Naive B cell (primary cell): ENCODE results near the gene NFIB. TPM values are rescaled to one million over a fixed set of nuclear protein-coding genes. Genes with fewer than 3 reads are reported as not detected.

Experiments used
- ATAC-seq, 2 donors: fragments of 150-1000 bp; cut with Tn5 transposase; 2 replicates each; pipeline ENCODE4 v1.10.0; 2021; ENCODE audit warnings: low read depth in 2 of 2, mild to moderate bottlenecking in 2 of 2, moderate library complexity in 2 of 2
- DNase-seq: peaks from one replicate; pipeline ENCODE4 v3.0.0; 2022
- H3K27ac Mint-ChIP-seq, 6 donors: one replicate each; pipeline ENCODE4 v1.8.0; 2020 to 2022; ENCODE audit warnings: mild to moderate bottlenecking in 6 of 6, mixed read lengths in 6 of 6, moderate library complexity in 5 of 6, inconsistent platforms in 2 of 6
- H3K27me3 Mint-ChIP-seq, 3 donors: one replicate each; pipeline ENCODE4 v1.8.0; 2021 to 2022; ENCODE audit warnings: mixed read lengths in 3 of 3, mild to moderate bottlenecking in 1 of 3
- H3K36me3 Mint-ChIP-seq, 2 donors: one replicate each; pipeline ENCODE4 v1.8.0; 2020 to 2022; ENCODE audit warnings: mixed read lengths in 2 of 2, inconsistent platforms in 1 of 2, mild to moderate bottlenecking in 1 of 2
- H3K4me1 Mint-ChIP-seq, 3 donors: one replicate each; pipeline ENCODE4 v1.8.0; 2020 to 2022; ENCODE audit warnings: mixed read lengths in 3 of 3, inconsistent platforms in 1 of 3, mild to moderate bottlenecking in 1 of 3, moderate library complexity in 1 of 3
- H3K4me3 Mint-ChIP-seq, 8 donors: one replicate each; pipeline ENCODE4 v1.8.0; 2020 to 2022; ENCODE audit warnings: mild to moderate bottlenecking in 8 of 8, mixed read lengths in 8 of 8, moderate library complexity in 8 of 8, inconsistent platforms in 2 of 8
- H3K9me3 Mint-ChIP-seq, 7 donors: one replicate each; pipeline ENCODE4 v1.8.0; 2020 to 2022; ENCODE audit warnings: mixed read lengths in 7 of 7, mild to moderate bottlenecking in 5 of 7, inconsistent platforms in 2 of 7, moderate library complexity in 1 of 7
- polyA plus RNA-seq, 6 donors: library from polyadenylated mRNA; unstranded; fragments of 300-500 nt; fragmentation: Illumina TruSeq; gene quantifications; one replicate each; pipeline ENCODE4 v1.2.3, GENCODE V29; 2021; ENCODE audit warnings: low read depth in 6 of 6

Gene NFIB
- polyA plus RNA-seq, 6 donors from 2014 or later, result 0.31 to 0.69 (median 0.41) TPM; not detected in 3

- Mint-ChIP-seq H3K4me1 (no peaks in the 10 kb centered on the region), H3K36me3 (no peaks in the 10 kb centered on the region), H3K4me3 (no peak overlapping the region), H3K9me3 (peaks cover 0 to 2% (median 0%) of the 10 kb centered on the region in 7 donors), H3K27ac (no peak overlapping the region), H3K27me3 (no peaks in the 10 kb centered on the region)
- ATAC-seq, result no peak
- no peak for DNase-seq
Observed at GRCh38 chr9:14231196-14231990, 82.5 kb downstream of the NFIB start.

GRCh38 chr9:14228602-14229001 lies 85.3 kb downstream of the NFIB start:
- no peak for DNase-seq
- ATAC-seq, result no peak
- Mint-ChIP-seq H3K4me3 (no peak overlapping the region), H3K4me1 (no peaks in the 10 kb centered on the region), H3K36me3 (no peaks in the 10 kb centered on the region), H3K27ac (no peak overlapping the region), H3K27me3 (no peaks in the 10 kb centered on the region), H3K9me3 (peaks cover 0 to 2% (median 0%) of the 10 kb centered on the region in 7 donors)

DNA sequence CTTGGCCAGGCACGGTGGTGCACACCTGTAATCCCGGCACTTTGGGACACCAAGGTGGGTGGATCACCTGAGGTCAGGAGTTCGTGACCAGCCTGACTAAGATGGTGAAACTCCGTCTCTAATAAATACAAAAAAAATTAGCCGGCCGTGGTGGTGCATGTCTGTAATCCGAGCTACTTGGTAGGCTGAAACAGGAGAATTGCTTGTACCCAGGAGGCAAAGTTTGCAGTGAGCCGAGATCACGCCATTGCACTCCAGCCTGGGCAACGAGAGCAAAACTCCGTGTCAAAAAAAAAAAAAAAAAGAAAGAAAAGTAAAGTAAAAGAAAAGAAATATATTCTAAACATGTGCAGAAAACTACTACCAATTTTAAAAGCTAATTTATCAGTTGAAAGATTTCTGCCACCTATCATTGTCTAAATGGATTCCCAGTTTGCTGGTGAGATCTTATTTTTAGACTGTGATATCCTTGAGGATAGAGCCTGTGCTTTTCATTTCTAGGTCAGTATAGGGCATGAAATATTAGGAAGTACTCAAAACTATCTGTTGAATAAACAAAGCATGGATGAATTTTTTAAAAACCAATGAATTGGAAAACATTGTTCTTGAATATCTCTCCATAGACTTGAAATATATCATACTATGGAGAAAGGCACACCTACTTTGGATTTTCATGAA lies 86.9 kb downstream of the NFIB start:
- ATAC-seq (no peak), DNase-seq (no peak)
- Mint-ChIP-seq H3K9me3 (peaks cover 0 to 4% (median 0%) of the 10 kb centered on the region in 7 donors), H3K27me3 (no peaks in the 10 kb centered on the region), H3K36me3 (no peaks in the 10 kb centered on the region), H3K4me3 (no peak overlapping the region), H3K4me1 (no peaks in the 10 kb centered on the region), H3K27ac (no peak overlapping the region)

- no peak for DNase-seq
- no peak for ATAC-seq
- Mint-ChIP-seq H3K27ac (no peak overlapping the region), H3K36me3 (no peaks in the 10 kb centered on the region), H3K4me3 (no peak overlapping the region), H3K9me3 (peaks cover 0 to 11% (median 2%) of the 10 kb centered on the region in 7 donors), H3K4me1 (no peaks in the 10 kb centered on the region), H3K27me3 (no peaks in the 10 kb centered on the region)
Observed at GRCh38 chr9:14223081-14223480, 90.9 kb downstream of the NFIB start.

DNA sequence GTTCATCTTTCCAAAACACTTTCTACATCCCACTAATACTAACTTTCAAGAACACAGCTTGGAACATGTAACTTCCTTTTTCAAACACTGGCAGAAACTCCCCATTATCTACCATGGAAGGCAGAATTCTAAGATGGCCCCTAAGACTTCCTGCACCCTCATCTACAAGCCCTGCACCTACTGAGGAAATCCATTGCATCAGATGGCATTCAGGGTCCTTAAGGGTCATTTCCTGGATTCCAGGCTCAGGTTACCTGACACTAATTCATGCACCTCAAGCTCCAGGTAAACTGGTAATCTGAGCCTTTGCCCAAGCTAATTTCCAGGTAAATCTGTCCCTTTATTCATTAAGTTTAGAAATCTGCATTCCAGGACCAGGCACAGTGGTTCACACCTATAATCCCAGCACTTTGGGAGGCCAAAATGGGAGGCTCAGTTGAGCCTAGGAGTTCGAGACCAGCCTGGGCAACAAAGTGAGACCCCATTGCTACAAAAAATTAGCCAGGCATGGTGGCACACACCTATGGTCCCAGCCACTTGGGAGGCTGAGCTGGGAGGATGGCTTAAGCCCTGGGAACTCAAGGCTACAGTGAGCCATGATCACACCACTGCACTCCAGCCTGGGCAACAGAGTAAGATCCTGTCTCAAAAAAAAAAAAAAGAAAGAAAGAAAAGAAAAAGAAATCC lies 91.6 kb downstream of the NFIB start:
- H3K27me3 Mint-ChIP-seq, result no peaks in the 10 kb centered on the region
- H3K4me1 Mint-ChIP-seq, result no peaks in the 10 kb centered on the region
- H3K9me3 Mint-ChIP-seq, result peaks cover 0 to 11% (median 2%) of the 10 kb centered on the region in 7 donors
- no peaks in the 10 kb centered on the region for H3K36me3 Mint-ChIP-seq
- DNase-seq (no peak), ATAC-seq (no peak)
- no peak overlapping the region for H3K27ac Mint-ChIP-seq
- H3K4me3 Mint-ChIP-seq, result no peak overlapping the region

GRCh38 chr9:14221558-14221957 lies 92.4 kb downstream of the NFIB start:
- Mint-ChIP-seq H3K27ac (no peak overlapping the region), H3K27me3 (no peaks in the 10 kb centered on the region), H3K4me3 (no peak overlapping the region), H3K9me3 (peaks cover 0 to 11% (median 2%) of the 10 kb centered on the region in 7 donors), H3K36me3 (no peaks in the 10 kb centered on the region), H3K4me1 (no peaks in the 10 kb centered on the region)
- no peak for DNase-seq
- ATAC-seq, result no peak

DNA sequence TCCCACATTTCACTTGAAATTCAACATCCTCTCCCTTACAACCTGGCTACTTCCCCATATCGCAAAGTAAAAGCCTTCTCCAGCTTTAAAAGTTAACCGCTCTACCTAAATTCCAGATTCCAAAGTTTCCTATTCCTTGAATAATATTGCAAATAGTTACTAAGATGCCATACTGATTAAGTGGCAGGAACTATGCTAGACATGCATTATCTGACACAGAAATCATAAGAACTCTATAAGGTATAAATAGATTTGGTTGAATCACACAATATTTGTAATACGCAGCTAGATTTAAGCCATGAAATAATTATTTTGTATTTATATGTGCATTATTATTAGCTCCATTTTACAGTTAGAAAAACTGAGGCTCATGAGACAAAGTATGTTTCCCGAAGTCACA lies 92.8 kb downstream of the NFIB start:
- Mint-ChIP-seq H3K4me3 (no peak overlapping the region), H3K36me3 (no peaks in the 10 kb centered on the region), H3K9me3 (peaks cover 0 to 11% (median 2%) of the 10 kb centered on the region in 7 donors), H3K27ac (no peak overlapping the region), H3K27me3 (no peaks in the 10 kb centered on the region), H3K4me1 (no peaks in the 10 kb centered on the region)
- DNase-seq (no peak), ATAC-seq (no peak)

GRCh38 chr9:14220256-14220655 lies 93.7 kb downstream of the NFIB start:
- ATAC-seq, result no peak
- H3K36me3 Mint-ChIP-seq, result no peaks in the 10 kb centered on the region
- no peak overlapping the region for H3K27ac Mint-ChIP-seq
- H3K27me3 Mint-ChIP-seq, result no peaks in the 10 kb centered on the region
- no peak for DNase-seq
- no peaks in the 10 kb centered on the region for H3K4me1 Mint-ChIP-seq
- peaks cover 0 to 11% (median 2%) of the 10 kb centered on the region in 7 donors for H3K9me3 Mint-ChIP-seq
- no peak overlapping the region for H3K4me3 Mint-ChIP-seq

GRCh38 chr9:14219850-14220249 lies 94.1 kb downstream of the NFIB start:
- DNase-seq (no peak), ATAC-seq (no peak)
- Mint-ChIP-seq H3K4me1 (no peaks in the 10 kb centered on the region), H3K27me3 (no peaks in the 10 kb centered on the region), H3K9me3 (peaks cover 0 to 11% (median 2%) of the 10 kb centered on the region in 7 donors), H3K27ac (no peak overlapping the region), H3K36me3 (no peaks in the 10 kb centered on the region), H3K4me3 (no peak overlapping the region)

DNA sequence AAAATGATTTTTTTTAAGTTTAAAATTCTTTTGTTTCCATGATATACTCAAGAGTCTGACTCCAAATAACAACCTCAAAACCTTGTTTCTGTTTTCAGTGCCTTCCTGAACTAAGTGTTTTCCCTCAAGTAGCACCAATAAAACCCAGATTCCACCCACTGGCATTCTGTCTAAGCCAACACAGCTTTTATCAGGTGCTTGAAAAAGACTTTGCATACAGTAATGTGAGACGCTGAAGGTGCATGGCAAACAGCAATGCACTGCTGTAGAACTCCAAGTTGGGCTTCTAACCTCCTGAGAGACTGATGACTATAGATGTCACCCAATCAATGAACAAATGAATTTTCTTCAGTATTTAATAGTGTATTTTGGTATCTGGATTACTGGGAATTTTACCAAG lies 95.7 kb downstream of the NFIB start:
- ATAC-seq (no peak), DNase-seq (no peak)
- H3K4me1 Mint-ChIP-seq, result no peaks in the 10 kb centered on the region
- peaks cover 0 to 17% (median 2%) of the 10 kb centered on the region in 7 donors for H3K9me3 Mint-ChIP-seq
- no peak overlapping the region for H3K4me3 Mint-ChIP-seq
- H3K27ac Mint-ChIP-seq, result no peak overlapping the region
- H3K36me3 Mint-ChIP-seq, result no peaks in the 10 kb centered on the region
- peaks cover 0 to 6% (median 5%) of the 10 kb centered on the region in 3 donors for H3K27me3 Mint-ChIP-seq

DNA sequence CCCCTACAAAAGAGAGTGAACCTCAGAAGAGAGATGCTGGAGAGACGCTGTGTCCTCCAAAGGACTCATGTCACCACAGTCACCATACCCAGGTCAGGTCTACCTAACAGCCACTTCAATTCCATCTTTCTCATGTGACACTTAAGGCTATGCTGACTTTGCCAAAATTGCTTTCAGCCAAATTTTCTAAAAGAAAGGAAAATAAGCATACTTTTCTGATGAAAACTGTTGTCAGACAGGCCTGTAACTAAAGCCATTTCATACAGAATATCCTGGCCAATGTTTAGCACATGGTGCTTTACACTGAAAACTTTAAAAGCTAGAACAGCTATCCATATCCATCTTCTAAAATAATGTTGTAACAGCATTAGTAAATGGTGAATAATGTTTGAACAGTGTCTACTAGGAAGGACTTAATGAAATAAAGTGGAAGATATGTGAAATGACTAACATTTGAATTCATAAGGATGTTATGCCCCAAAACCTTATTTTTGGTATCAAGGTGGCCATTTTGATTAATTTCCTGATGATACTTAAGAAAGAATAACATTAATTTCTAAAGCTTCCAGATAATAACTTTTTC lies 97.2 kb downstream of the NFIB start:
- ATAC-seq, result no peak
- no peaks in the 10 kb centered on the region for H3K36me3 Mint-ChIP-seq
- H3K27me3 Mint-ChIP-seq, result peaks cover 0 to 6% (median 5%) of the 10 kb centered on the region in 3 donors
- no peak overlapping the region for H3K4me3 Mint-ChIP-seq
- no peak overlapping the region for H3K27ac Mint-ChIP-seq
- no peaks in the 10 kb centered on the region for H3K4me1 Mint-ChIP-seq
- DNase-seq, result no peak
- H3K9me3 Mint-ChIP-seq, result peaks cover 0 to 13% (median 0%) of the 10 kb centered on the region in 7 donors

DNA sequence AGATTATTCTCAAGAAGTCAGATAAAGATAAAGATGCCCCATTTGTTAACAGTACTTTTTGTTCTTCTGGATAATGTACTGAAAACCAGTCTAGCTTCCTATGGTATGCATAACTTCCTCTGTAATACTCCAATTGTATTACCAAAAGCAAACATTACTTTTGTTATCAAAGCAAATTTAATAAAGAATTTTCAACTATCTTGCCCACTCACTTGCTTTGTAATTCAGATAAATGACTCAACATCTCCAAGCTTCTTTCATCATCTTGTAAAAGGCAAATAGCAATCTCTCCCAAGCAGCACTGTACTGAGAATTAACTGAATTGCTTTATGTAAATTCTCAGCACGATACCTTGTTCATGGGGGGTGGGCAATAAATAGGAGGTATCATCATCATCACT lies 98.3 kb downstream of the NFIB start:
- peaks cover 0 to 9% (median 0%) of the 10 kb centered on the region in 7 donors for H3K9me3 Mint-ChIP-seq
- no peaks in the 10 kb centered on the region for H3K36me3 Mint-ChIP-seq

GRCh38 chr9:14214693-14215092 lies 99.2 kb downstream of the NFIB start:
- Mint-ChIP-seq H3K27ac (no peak overlapping the region), H3K4me1 (no peaks in the 10 kb centered on the region), H3K36me3 (no peaks in the 10 kb centered on the region), H3K27me3 (peaks cover 0 to 6% (median 5%) of the 10 kb centered on the region in 3 donors), H3K4me3 (no peak overlapping the region), H3K9me3 (peaks cover 0 to 6% (median 0%) of the 10 kb centered on the region in 7 donors)
- ATAC-seq (no peak), DNase-seq (no peak)

More for the DNA sequence above, 98.3 kb downstream of the NFIB start:
- Mint-ChIP-seq H3K4me1 (no peaks in the 10 kb centered on the region), H3K27me3 (peaks cover 0 to 6% (median 5%) of the 10 kb centered on the region in 3 donors), H3K4me3 (no peak overlapping the region), H3K27ac (no peak overlapping the region)
- ATAC-seq (no peak), DNase-seq (no peak)
